Measurements from ENCODE around the gene BMPR1A. TPM values are rescaled to one million over a fixed set of nuclear protein-coding genes. Genes with fewer than 3 reads are reported as not detected.

The BMPR1A gene
- total and polyA plus RNA-seq, 5 donors: 10.8 to 92.0 (median 62.2) TPM

DNA sequence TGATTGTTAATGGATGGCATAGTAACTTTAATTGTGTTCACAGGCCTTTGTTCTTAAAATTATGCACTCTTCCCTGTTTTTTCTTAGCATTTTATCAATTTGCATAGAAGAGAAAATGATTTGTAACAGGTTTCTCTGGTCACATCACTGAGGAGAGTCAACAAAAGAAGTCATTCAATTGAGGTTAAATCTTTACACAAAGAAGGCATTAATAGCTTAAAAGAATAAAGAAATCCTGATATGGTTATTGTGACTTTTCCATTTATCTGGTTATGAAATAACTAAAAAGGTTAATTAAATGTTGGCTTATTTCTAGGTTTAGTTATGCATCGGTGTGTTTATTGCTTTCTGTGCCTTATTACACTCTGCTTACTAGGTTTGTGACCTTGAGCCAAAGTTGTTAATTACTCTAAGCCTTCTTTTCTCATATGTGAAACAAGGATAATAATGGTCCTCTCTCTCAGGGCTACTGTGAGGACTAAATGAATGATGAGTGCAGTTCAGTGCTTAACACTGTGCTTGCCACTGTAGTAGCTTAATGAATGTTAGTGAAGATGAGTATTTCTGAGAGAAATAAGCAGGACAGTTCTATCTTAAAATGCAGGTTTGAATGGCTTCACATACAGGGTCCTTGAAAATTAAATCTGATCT lies 12.1 kb downstream of the BMPR1A start:
- Histone ChIP-seq H3K9me3 (ENCODE audit: control insufficient read depth, low read length) (no peaks in the 10 kb centered on the region), H3K4me1 (ENCODE audit: control insufficient read depth, insufficient read depth, low read length) (peaks cover 5% of the 10 kb centered on the region), H3K4me3 (ENCODE audit: low read length) (no peak overlapping the region), H3K27ac (ENCODE audit: low read length) (no peak overlapping the region), H3K27me3 (ENCODE audit: control insufficient read depth, insufficient read depth) (no peaks in the 10 kb centered on the region)
- ATAC-seq (no peak), DNase-seq (no peak)
- intact Hi-C loops (cut with DNase I): no loop called here
- 80% methylated on average over 1 of the region's 1 CpG for WGBS

DNA sequence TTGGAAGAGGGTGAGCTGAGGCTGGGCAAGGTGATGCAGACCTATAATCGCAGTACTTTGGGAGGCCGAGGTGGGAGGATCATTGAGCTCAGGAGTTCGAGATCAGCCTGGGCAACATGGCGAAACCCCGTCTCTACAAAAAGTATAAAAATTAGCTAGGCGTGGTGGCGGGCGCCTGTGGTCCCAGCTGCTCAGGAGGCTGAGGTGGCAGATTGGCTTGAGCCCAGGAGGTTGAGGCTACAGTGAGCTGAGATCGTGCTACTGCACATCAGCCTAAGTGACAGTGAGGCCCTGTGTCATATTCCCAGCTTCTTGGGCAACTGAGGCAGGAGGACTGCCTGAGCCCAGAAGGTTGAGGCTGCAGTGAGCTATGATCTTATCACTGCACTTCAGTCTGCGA lies 13.6 kb downstream of the BMPR1A start:
- Histone ChIP-seq H3K4me1 (ENCODE audit: control insufficient read depth, insufficient read depth, low read length) (peaks cover 5% of the 10 kb centered on the region), H3K9me3 (ENCODE audit: control insufficient read depth, low read length) (no peaks in the 10 kb centered on the region), H3K4me3 (ENCODE audit: low read length) (no peak overlapping the region), H3K27ac (ENCODE audit: low read length) (no peak overlapping the region), H3K27me3 (ENCODE audit: control insufficient read depth, insufficient read depth) (no peaks in the 10 kb centered on the region)
- 90% methylated on average over 10 of the region's 10 CpGs for WGBS
- DNase-seq: no peak
- intact Hi-C loops (cut with DNase I): no loop called here
- ATAC-seq: peak; percentile 30 to 45

GRCh38 chr10:86770412-86770960 lies 14.1 kb downstream of the BMPR1A start:
- ATAC-seq: peak; percentile 87 to 92

DNA sequence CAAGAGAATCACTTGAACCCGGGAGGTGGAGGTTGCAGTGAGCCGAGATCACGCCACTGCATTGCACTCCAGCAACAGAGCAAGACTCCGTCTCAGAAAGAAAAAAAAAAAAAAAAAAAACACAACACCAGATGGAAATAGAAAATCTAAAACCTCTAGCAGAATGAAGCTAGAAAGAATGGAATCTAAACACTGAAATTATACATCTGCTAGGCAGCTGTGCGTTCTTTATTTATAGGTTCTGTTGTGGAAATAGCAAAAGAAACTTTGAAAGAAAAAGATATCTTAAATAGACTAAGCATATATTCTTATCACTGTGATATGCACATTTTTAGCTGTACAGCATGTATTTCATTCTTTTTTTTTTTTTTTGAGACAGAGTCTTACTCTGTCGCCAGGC lies 17.1 kb downstream of the BMPR1A start:
- Histone ChIP-seq H3K4me3 (ENCODE audit: low read length) (no peak overlapping the region), H3K27me3 (ENCODE audit: control insufficient read depth, insufficient read depth) (no peaks in the 10 kb centered on the region), H3K4me1 (ENCODE audit: control insufficient read depth, insufficient read depth, low read length) (peaks cover 10% of the 10 kb centered on the region), H3K27ac (ENCODE audit: low read length) (no peak overlapping the region), H3K9me3 (ENCODE audit: control insufficient read depth, low read length) (no peaks in the 10 kb centered on the region)
- no peak for ATAC-seq
- intact Hi-C loops (cut with DNase I): no loop called here
- DNase-seq: no peak
- 71% methylated on average over 6 of the region's 6 CpGs for WGBS

More at GRCh38 chr10:86770412-86770960, 14.1 kb downstream of the BMPR1A start:
- no peak for DNase-seq
- peaks cover 5% of the 10 kb centered on the region for H3K4me1 ChIP-seq (ENCODE audit: control insufficient read depth, insufficient read depth, low read length)
- 47% methylated on average over 2 of the region's 2 CpGs for WGBS
- H3K4me3 ChIP-seq (ENCODE audit: low read length): no peak overlapping the region
- H3K27ac ChIP-seq (ENCODE audit: low read length): no peak overlapping the region
- H3K27me3 ChIP-seq (ENCODE audit: control insufficient read depth, insufficient read depth): no peaks in the 10 kb centered on the region
- intact Hi-C loops (cut with DNase I): no loop called here
- H3K9me3 ChIP-seq (ENCODE audit: control insufficient read depth, low read length): no peaks in the 10 kb centered on the region

- Histone ChIP-seq H3K27me3 (ENCODE audit: control insufficient read depth, insufficient read depth) (no peaks in the 10 kb centered on the region), H3K27ac (ENCODE audit: low read length) (no peak overlapping the region), H3K4me1 (ENCODE audit: control insufficient read depth, insufficient read depth, low read length) (peaks cover 8% of the 10 kb centered on the region), H3K9me3 (ENCODE audit: control insufficient read depth, low read length) (no peaks in the 10 kb centered on the region), H3K4me3 (ENCODE audit: low read length) (no peak overlapping the region)
- peak; percentile 31 to 38 for ATAC-seq
- DNase-seq: no peak
- WGBS: 40% methylated on average over 6 of the region's 6 CpGs
- intact Hi-C loops (cut with DNase I): no loop called here
These were observed 18.8 kb downstream of the BMPR1A start for GRCh38 chr10:86775056-86775869.

- no peak overlapping the region for H3K4me3 ChIP-seq (ENCODE audit: low read length)
- ATAC-seq (no peak), DNase-seq (no peak)
- no peaks in the 10 kb centered on the region for H3K27me3 ChIP-seq (ENCODE audit: control insufficient read depth, insufficient read depth)
- no peaks in the 10 kb centered on the region for H3K9me3 ChIP-seq (ENCODE audit: control insufficient read depth, low read length)
- no peak overlapping the region for H3K27ac ChIP-seq (ENCODE audit: low read length)
- 59% methylated on average over 3 of the region's 3 CpGs for WGBS
- H3K4me1 ChIP-seq (ENCODE audit: control insufficient read depth, insufficient read depth, low read length): peaks cover 7% of the 10 kb centered on the region
- intact Hi-C loops (cut with DNase I): no loop called here
These were observed 19.4 kb downstream of the BMPR1A start for GRCh38 chr10:86775870-86776180.

DNA sequence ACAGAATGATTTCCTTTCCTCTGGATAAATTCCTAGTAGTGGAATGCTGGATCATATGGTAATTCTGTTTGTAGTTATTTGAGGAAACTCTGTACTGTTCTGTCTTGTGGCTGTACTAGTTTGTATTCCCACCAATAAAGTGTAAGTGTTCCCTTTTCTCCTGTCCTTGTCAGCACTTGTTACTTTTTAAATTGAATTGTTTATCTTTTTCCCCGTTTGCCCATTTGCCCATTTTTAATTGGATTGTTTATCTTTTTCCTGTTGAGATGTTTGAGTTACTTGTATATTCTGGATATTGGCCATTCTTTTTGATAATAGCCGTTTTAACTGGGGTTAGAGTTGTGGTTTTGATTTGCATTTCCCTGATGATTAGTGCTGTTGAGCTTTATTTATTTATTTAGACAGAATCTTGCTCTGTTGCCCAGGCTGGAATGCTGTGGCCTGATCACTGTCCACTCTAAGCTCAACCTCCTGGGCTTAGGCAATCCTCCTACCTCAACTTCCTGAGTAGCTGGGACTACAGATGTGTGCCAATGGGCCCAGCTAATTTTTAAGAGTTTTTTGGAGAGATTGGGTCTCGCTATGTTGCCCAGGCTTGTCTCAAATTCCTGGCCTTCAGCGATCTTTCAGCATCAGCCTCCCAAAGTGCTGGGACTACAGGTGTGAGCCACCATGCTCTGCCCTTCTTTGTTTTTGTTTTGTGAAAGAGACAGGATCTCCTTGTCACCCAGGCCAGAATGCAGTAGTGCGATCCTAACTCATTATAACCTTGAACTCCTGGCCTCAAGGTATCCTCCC lies 23.0 kb downstream of the BMPR1A start:
- H3K4me1 ChIP-seq (ENCODE audit: control insufficient read depth, insufficient read depth, low read length): peaks cover 5% of the 10 kb centered on the region
- DNase-seq (no peak), ATAC-seq (no peak)
- no peaks in the 10 kb centered on the region for H3K9me3 ChIP-seq (ENCODE audit: control insufficient read depth, low read length)
- 70% methylated on average over 5 of the region's 5 CpGs for WGBS
- intact Hi-C loops (cut with DNase I): no loop called here
- H3K27me3 ChIP-seq (ENCODE audit: control insufficient read depth, insufficient read depth): no peaks in the 10 kb centered on the region
- H3K4me3 ChIP-seq (ENCODE audit: low read length): no peak overlapping the region
- H3K27ac ChIP-seq (ENCODE audit: low read length): no peak overlapping the region

- intact Hi-C loops (cut with DNase I): no loop called here
These were observed 26.4 kb downstream of the BMPR1A start for GRCh38 chr10:86782701-86783418.

GRCh38 chr10:86785037-86785436 lies 28.6 kb downstream of the BMPR1A start:
- intact Hi-C loops (cut with DNase I): no loop called here
- no peak for DNase-seq
- H3K27me3 ChIP-seq (ENCODE audit: control insufficient read depth, insufficient read depth): no peaks in the 10 kb centered on the region
- H3K9me3 ChIP-seq (ENCODE audit: control insufficient read depth, low read length): no peaks in the 10 kb centered on the region
- WGBS: 92% methylated on average over 4 of the region's 4 CpGs
- H3K4me3 ChIP-seq (ENCODE audit: low read length): no peak overlapping the region
- no peak overlapping the region for H3K27ac ChIP-seq (ENCODE audit: low read length)
- ATAC-seq: no peak
- H3K4me1 ChIP-seq (ENCODE audit: control insufficient read depth, insufficient read depth, low read length): peaks cover 10% of the 10 kb centered on the region

More at GRCh38 chr10:86782701-86783418, 26.4 kb downstream of the BMPR1A start:
- H3K9me3 ChIP-seq (ENCODE audit: control insufficient read depth, low read length): no peaks in the 10 kb centered on the region
- no peak overlapping the region for H3K4me3 ChIP-seq (ENCODE audit: low read length)
- no peak overlapping the region for H3K27ac ChIP-seq (ENCODE audit: low read length)
- ATAC-seq (peak in 1 of 2 donors; percentile 47), DNase-seq (no peak)
- H3K4me1 ChIP-seq (ENCODE audit: control insufficient read depth, insufficient read depth, low read length): peaks cover 10% of the 10 kb centered on the region
- 62% methylated on average over 1 of the region's 1 CpG for WGBS
- H3K27me3 ChIP-seq (ENCODE audit: control insufficient read depth, insufficient read depth): no peaks in the 10 kb centered on the region

GRCh38 chr10:86785968-86786367 lies 29.5 kb downstream of the BMPR1A start:
- intact Hi-C loops (cut with DNase I): no loop called here
- no peaks in the 10 kb centered on the region for H3K9me3 ChIP-seq (ENCODE audit: control insufficient read depth, low read length)
- no peak overlapping the region for H3K27ac ChIP-seq (ENCODE audit: low read length)
- H3K4me3 ChIP-seq (ENCODE audit: low read length): no peak overlapping the region
- peak; percentile 55 to 74 for ATAC-seq
- peaks cover 10% of the 10 kb centered on the region for H3K4me1 ChIP-seq (ENCODE audit: control insufficient read depth, insufficient read depth, low read length)
- no peaks in the 10 kb centered on the region for H3K27me3 ChIP-seq (ENCODE audit: control insufficient read depth, insufficient read depth)
- DNase-seq: no peak
- 52% methylated on average over 5 of the region's 5 CpGs for WGBS

Measured in right cardiac atrium (tissue), 5 donors.